Fibroblast of pulmonary artery (primary cell): Measurements from ENCODE around the gene FBXW2.

Source experiments
- DNase-seq: peaks from one replicate; pipeline ENCODE4 v3.0.0-alpha.2; 2010; ENCODE audit warnings: low read depth
- H3K4me3 ChIP-seq: replicated peaks from 2 replicates; pipeline ENCODE4 v1.5.1; 2011; ENCODE audit warnings: low read depth, mild to moderate bottlenecking, control low read depth, low read length, moderate library complexity
- CTCF ChIP-seq: IDR thresholded peaks from 2 replicates; pipeline ENCODE4 v1.5.1; 2011; ENCODE audit warnings: mild to moderate bottlenecking, control low read depth, low read length, inconsistent platforms; ENCODE audit errors: missing control alignments

FBXW2 gene

DNA sequence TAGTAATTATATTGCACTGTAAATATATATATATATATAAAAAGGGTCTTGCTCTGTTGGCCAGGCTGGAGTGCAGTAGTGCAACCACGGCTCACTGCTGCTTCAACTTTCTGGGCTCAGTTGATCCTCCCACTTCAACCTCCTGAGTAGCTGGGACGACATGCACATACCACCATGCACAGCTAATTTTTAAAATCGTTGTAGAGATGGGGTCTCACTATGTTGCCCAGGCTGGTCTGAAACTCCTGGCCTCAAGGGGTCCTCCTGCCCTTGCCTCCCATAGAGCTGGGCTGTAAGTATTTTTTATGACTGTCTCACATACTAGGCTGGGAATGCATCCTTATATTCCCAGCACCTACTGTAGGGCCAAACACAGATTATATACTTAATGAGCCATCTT is 37.6 kb upstream of the FBXW2 start:
- no peak for TF ChIP-seq CTCF
- DNase-seq, result no peak
- H3K4me3 ChIP-seq, result no peak overlapping the region

DNA sequence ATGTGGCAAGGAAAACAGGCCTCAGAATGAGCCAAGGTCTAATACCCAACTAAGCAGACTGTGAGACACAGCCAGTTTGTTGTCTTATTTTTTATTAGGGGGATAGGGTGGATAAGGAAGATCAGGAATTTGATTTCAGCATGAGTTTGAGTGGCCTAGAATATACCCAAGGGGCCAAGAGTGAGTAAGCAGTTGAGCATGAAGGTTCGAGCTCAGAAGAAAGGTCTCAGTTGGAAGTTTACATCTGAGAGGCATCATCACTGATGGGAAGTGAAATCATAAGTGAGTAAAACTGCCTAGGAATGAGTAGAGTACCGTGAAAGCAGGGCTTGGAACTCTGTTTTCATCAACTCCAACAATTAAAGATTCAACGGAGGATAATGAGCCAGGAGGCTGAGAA is 36.9 kb upstream of the FBXW2 start:
- no peak for TF ChIP-seq CTCF
- H3K4me3 ChIP-seq, result no peak overlapping the region
- no peak for DNase-seq

- DNase-seq, result no peak
These were observed 36.4 kb upstream of the FBXW2 start for GRCh38 chr9:120829650-120830049.

GRCh38 chr9:120820095-120820494 is 26.9 kb upstream of the FBXW2 start:
- no peak for TF ChIP-seq CTCF
- no peak for DNase-seq
- H3K4me3 ChIP-seq, result no peak overlapping the region

More at GRCh38 chr9:120829650-120830049, 36.4 kb upstream of the FBXW2 start:
- H3K4me3 ChIP-seq, result no peak overlapping the region
- no peak for TF ChIP-seq CTCF

GRCh38 chr9:120818595-120818994 is 25.4 kb upstream of the FBXW2 start:
- TF ChIP-seq CTCF, result no peak
- no peak for DNase-seq

GRCh38 chr9:120815075-120815474 is 21.9 kb upstream of the FBXW2 start:
- no peak for DNase-seq
- no peak overlapping the region for H3K4me3 ChIP-seq
- no peak for TF ChIP-seq CTCF

More at GRCh38 chr9:120818595-120818994, 25.4 kb upstream of the FBXW2 start:
- no peak overlapping the region for H3K4me3 ChIP-seq

- H3K4me3 ChIP-seq, result no peak overlapping the region
- no peak for TF ChIP-seq CTCF
- no peak for DNase-seq
These were observed 15.7 kb upstream of the FBXW2 start for GRCh38 chr9:120808931-120809330.
